ENCODE data around the gene PPP4R4.
"Not testable (repeated sequence)": the region's sequence is repeated elsewhere in the genome, so short reads cannot be mapped to it uniquely, and the experiment has no call there.

The PPP4R4 gene

GRCh38 chr14:94237046-94237445 lies 62.9 kb downstream of the PPP4R4 start:
- no peak for TF ChIP-seq CTCF (IDR thresholded peaks at IDR 0.05; ENCODE audit: extremely low read depth, insufficient read depth, missing control alignments)
- DNase-seq (ENCODE audit: low spot score): no peak
- in situ Hi-C loops (cut with MboI; ENCODE audit: low pct_unique_long_range_greater_than_20kb, low sequenced_read_pairs, unreplicated experiment): no loop called here

- in situ Hi-C loops (cut with MboI; ENCODE audit: low pct_unique_long_range_greater_than_20kb, low sequenced_read_pairs, unreplicated experiment): no loop called here
- no peak for DNase-seq (ENCODE audit: low spot score)
- no peak for TF ChIP-seq CTCF (IDR thresholded peaks at IDR 0.05; ENCODE audit: extremely low read depth, insufficient read depth, missing control alignments)
These were observed 63.9 kb downstream of the PPP4R4 start for GRCh38 chr14:94237983-94238382.

GRCh38 chr14:94239406-94239805 lies 65.3 kb downstream of the PPP4R4 start:
- in situ Hi-C loops (cut with MboI; ENCODE audit: low pct_unique_long_range_greater_than_20kb, low sequenced_read_pairs, unreplicated experiment): no loop called here
- DNase-seq (ENCODE audit: low spot score): no peak
- no peak for TF ChIP-seq CTCF (IDR thresholded peaks at IDR 0.05; ENCODE audit: extremely low read depth, insufficient read depth, missing control alignments)

DNA sequence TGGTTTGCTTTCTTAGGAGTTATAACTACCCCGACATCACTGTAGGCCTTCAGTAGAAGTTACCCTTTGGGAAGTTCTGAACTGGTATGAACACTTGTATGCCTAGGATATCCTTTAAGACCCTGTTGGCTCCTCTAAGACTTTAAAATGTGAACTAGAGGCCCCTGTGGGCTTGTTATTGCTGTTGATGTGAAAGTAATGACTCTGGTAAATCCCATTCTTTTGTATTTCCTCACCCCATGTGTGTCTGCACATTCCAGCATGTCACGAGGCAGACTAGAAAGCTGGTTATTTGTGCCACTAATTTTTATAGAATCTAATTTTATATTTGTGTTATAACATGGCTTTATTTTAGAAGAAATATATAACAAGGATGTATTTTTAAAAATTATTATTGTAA lies 70.1 kb downstream of the PPP4R4 start:
- no peak for TF ChIP-seq CTCF (IDR thresholded peaks at IDR 0.05; ENCODE audit: extremely low read depth, insufficient read depth, missing control alignments)
- in situ Hi-C loops (cut with MboI; ENCODE audit: low pct_unique_long_range_greater_than_20kb, low sequenced_read_pairs, unreplicated experiment): no loop called here
- no peak for DNase-seq (ENCODE audit: low spot score)

- in situ Hi-C loops (cut with MboI; ENCODE audit: low pct_unique_long_range_greater_than_20kb, low sequenced_read_pairs, unreplicated experiment); DNase-seq (ENCODE audit: low spot score): not testable (repeated sequence)
These were observed 90.1 kb downstream of the PPP4R4 start for GRCh38 chr14:94264195-94264594.

DNA sequence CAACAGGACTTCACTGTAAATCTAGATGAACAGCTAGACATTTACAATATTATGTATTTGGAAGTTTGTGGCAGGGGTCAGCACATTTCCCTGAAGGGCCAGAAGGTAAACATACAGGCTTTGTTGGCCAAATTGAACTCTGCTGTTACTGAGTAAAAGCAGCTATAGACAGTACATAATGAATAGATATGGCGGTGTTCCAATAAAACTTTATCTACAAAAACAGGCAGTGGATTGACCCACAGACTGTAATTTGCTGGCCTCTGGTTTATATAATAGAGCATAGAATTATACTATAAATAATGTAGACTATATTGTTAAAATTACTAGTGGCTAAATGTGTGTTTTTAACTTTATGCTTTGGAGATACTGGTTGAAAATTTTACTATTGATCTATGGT lies 93.2 kb downstream of the PPP4R4 start:
- in situ Hi-C loops (cut with MboI; ENCODE audit: low pct_unique_long_range_greater_than_20kb, low sequenced_read_pairs, unreplicated experiment): no loop called here
- TF ChIP-seq CTCF (IDR thresholded peaks at IDR 0.05; ENCODE audit: extremely low read depth, insufficient read depth, missing control alignments): no peak
- no peak for DNase-seq (ENCODE audit: low spot score)

DNA sequence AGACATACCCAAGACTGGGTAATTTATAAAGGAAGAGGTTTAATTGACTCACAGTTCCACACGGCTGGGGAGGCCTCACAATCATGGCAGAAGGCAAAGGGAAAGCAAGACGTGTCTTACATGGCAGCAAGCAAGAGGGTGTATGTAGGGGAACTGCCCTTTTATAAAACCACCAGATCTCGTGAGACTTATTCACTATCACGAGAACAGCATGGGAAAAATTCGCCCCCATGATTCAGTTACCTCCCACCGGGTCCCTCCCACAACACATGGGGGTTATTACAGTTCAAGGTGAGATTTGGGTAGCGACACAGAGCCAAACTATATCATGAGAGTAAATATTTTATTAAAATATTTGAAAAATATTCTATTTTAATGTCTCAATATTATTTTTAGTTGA lies 94.5 kb downstream of the PPP4R4 start:
- in situ Hi-C loops (cut with MboI; ENCODE audit: low pct_unique_long_range_greater_than_20kb, low sequenced_read_pairs, unreplicated experiment); DNase-seq (ENCODE audit: low spot score): not testable (repeated sequence)

DNA sequence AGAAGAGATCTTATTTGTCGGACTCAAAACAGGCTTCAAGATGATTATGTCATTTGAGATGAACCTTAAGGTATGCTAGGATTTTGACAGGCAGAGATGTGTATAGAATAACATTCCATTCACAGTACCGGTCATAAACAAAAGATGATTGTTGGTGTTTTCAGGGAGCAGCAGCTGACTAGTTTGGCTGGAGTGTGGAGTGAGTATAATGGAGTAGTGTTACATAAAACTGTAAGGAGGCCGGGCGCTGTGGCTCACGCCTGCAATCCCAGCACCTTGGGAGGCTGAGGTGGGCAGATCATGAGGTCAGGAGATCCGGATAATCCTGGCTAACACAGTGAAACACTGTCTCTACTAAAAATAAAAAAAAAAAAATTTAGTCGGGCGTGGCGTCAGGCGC lies 95.0 kb downstream of the PPP4R4 start:
- in situ Hi-C loops (cut with MboI; ENCODE audit: low pct_unique_long_range_greater_than_20kb, low sequenced_read_pairs, unreplicated experiment): no loop called here
- no peak for TF ChIP-seq CTCF (IDR thresholded peaks at IDR 0.05; ENCODE audit: extremely low read depth, insufficient read depth, missing control alignments)
- DNase-seq (ENCODE audit: low spot score): no peak

- in situ Hi-C loops (cut with MboI; ENCODE audit: low pct_unique_long_range_greater_than_20kb, low sequenced_read_pairs, unreplicated experiment); DNase-seq (ENCODE audit: low spot score): not testable (repeated sequence)
These were observed 102.9 kb downstream of the PPP4R4 start for GRCh38 chr14:94276898-94277561.
